ENCODE data around the gene DCUN1D2. TPM values are rescaled to one million over a fixed set of nuclear protein-coding genes. Genes with fewer than 3 reads are reported as not detected.
A peak's percentile ranks its signal among the peaks of the same experiment; 100 is the strongest.

Gene DCUN1D2
- total RNA-seq, 1 donor from 2014 or later = 18.6 TPM

- no peak for DNase-seq
These were observed 67.5 kb downstream of the DCUN1D2 start for GRCh38 chr13:113422807-113423519.

- DNase-seq = peak; percentile 78
These were observed 68.7 kb downstream of the DCUN1D2 start for GRCh38 chr13:113421673-113422270.

- no peak for DNase-seq
These were observed 69.5 kb downstream of the DCUN1D2 start for GRCh38 chr13:113420833-113421600.

GRCh38 chr13:113420232-113420631 lies 70.3 kb downstream of the DCUN1D2 start:
- DNase-seq = no peak

- DNase-seq = no peak
These were observed 70.8 kb downstream of the DCUN1D2 start for GRCh38 chr13:113419531-113420193.

GRCh38 chr13:113418722-113419049 lies 71.8 kb downstream of the DCUN1D2 start:
- DNase-seq = no peak

- DNase-seq = no peak
These were observed 72.4 kb downstream of the DCUN1D2 start for GRCh38 chr13:113417836-113418721.

GRCh38 chr13:113417008-113417751 lies 73.3 kb downstream of the DCUN1D2 start:
- no peak for DNase-seq

GRCh38 chr13:113415825-113416224 lies 74.7 kb downstream of the DCUN1D2 start:
- DNase-seq = no peak

GRCh38 chr13:113415032-113415431 lies 75.5 kb downstream of the DCUN1D2 start:
- no peak for DNase-seq

- no peak for DNase-seq
These were observed 76.2 kb downstream of the DCUN1D2 start for GRCh38 chr13:113414335-113414734.

GRCh38 chr13:113413898-113414282 lies 76.6 kb downstream of the DCUN1D2 start:
- no peak for DNase-seq

GRCh38 chr13:113413178-113413897 lies 77.2 kb downstream of the DCUN1D2 start:
- DNase-seq = no peak

- DNase-seq = no peak
These were observed 78.1 kb downstream of the DCUN1D2 start for GRCh38 chr13:113412440-113412839.

GRCh38 chr13:113411216-113412023 lies 79.1 kb downstream of the DCUN1D2 start:
- DNase-seq = no peak

GRCh38 chr13:113410472-113411201 lies 79.9 kb downstream of the DCUN1D2 start:
- no peak for DNase-seq

GRCh38 chr13:113408562-113408961 lies 81.9 kb downstream of the DCUN1D2 start:
- DNase-seq = no peak

- no peak for DNase-seq
These were observed 82.7 kb downstream of the DCUN1D2 start for GRCh38 chr13:113407531-113408393.

Data from skin of body (tissue), 2 donors.